Coronary artery (tissue), 2 donors: ENCODE measurements around the gene MTF1.

Source experiments
- DNase-seq: peaks from one replicate; pipeline ENCODE4 v3.0.0-alpha.2; 2017; ENCODE audit warnings: low spot score
- H3K27ac ChIP-seq, 2 donors: fragments of 200-600 bp; sonication (generic); one replicate each; pipeline ENCODE4 v1.5.1; 2016 to 2019
- H3K4me3 ChIP-seq: fragments of 200-600 bp; sonication (generic); 2 replicates; pipeline ENCODE4 v1.5.1; 2016; ENCODE audit warnings: mild to moderate bottlenecking, moderate library complexity
- CTCF ChIP-seq: fragments of 200-600 bp; sonication (generic); IDR thresholded peaks from one replicate; pipeline ENCODE4 v1.5.1; 2019; ENCODE audit warnings: antibody characterized with exemption

Gene MTF1

GRCh38 chr1:37764414-37764825, 95.0 kb downstream of the MTF1 start:
- TF ChIP-seq CTCF = no peak
- Histone ChIP-seq H3K27ac (no peak overlapping the region), H3K4me3 (no peak overlapping the region)
- no peak for DNase-seq

GRCh38 chr1:37763791-37764413, 95.5 kb downstream of the MTF1 start:
- DNase-seq = no peak
- H3K27ac ChIP-seq = no peak overlapping the region
- no peak overlapping the region for H3K4me3 ChIP-seq
- TF ChIP-seq CTCF = no peak

GRCh38 chr1:37762516-37762915, 96.9 kb downstream of the MTF1 start:
- Histone ChIP-seq H3K27ac (no peak overlapping the region), H3K4me3 (no peak overlapping the region)
- DNase-seq = no peak
- TF ChIP-seq CTCF = no peak

- TF ChIP-seq CTCF = no peak
- no peak overlapping the region for H3K4me3 ChIP-seq
- DNase-seq = no peak
Observed at GRCh38 chr1:37761416-37762095, 97.8 kb downstream of the MTF1 start.

More at GRCh38 chr1:37761416-37762095, 97.8 kb downstream of the MTF1 start:
- no peak overlapping the region for H3K27ac ChIP-seq
